NCI-H1105 treated with DMSO at 0.1 percent for 48 hours (cell line): ENCODE results near the gene TANGO2.

Experiments used
- DNase-seq: peaks from one replicate; lab custom pipeline; 2025; lab: John Stamatoyannopoulos, UW

The TANGO2 gene, protein sequence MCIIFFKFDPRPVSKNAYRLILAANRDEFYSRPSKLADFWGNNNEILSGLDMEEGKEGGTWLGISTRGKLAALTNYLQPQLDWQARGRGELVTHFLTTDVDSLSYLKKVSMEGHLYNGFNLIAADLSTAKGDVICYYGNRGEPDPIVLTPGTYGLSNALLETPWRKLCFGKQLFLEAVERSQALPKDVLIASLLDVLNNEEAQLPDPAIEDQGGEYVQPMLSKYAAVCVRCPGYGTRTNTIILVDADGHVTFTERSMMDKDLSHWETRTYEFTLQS

DNA sequence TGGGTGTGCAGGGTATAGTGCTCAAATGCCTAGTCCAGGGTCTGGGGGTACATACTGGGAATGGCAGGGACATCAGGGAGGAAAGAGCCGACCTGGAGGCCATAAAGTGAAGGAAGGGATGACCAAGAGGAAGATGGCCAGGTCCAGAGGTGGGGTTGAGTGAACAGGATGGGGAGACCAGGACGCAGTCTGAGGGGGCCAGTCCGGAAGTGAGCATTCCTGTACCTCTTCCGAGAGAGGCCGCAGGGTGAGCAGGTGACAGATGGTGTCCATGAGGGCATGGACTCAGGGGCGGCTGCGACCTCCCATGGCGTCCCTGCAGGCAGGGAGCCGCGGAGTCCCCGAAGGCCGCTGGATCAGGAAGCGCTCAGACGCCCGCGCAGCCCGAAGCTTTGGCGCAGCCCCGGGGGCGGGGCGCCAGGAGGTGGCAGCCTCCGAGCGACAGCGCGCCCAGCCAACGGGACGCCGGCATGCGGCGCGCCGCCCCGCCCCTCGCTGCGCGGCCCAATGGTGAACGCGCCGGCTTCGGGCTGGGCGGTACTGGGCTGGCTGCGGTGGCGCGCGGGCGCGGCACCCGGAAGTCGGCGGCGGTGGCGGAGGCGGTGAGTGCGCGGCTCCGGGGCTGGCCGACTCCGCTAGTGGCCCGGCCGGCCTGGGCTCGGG is at the start of gene TANGO2:
TANGO2 (plus strand) TSS at position 578 of the 663 bp plus-strand sequence. CDS start 15,689 bp downstream, outside the sequence.
- peak; percentile 74 for DNase-seq

DNA sequence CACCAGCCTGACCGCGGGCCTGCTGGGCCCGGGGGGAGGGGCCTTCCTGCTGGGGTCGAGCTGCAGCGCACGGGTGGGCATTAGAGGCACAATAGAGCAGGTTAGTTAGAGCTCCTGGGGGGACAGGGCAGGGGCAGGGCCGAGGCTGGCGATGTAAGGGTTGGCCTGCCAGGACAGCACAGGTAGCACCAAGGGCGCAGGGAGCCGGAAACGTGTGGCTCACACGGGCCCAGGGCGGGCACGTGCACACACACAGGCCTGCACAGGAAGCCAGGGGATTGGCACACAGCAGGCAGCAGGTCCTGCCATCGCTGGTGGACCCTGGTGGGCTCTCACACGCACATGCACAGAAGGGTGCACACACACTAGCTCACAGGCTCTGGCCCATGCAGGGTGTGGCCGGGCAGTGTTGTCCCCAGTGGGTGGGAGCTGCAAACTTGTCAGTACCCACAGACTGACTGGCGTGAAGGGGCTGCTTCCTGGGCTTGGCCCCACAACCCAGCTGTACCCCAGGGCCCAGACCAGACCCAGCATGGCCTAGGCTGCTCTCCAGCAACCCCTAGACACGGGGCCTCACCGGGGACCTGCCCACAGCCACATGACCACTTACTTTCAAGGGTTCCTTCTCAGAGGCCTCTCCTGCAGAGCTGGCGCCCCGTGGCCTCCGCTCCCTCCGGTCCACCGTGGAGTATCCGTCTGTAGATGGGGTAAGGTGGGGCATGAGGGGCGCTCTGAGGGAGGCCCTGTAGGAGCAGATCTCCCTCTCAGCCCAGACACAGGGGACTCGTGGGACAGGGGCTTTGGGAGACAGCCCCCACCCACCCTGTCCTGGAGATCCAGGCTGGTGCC is 49.4 kb upstream of the TANGO2 start:
- no peak for DNase-seq

DNA sequence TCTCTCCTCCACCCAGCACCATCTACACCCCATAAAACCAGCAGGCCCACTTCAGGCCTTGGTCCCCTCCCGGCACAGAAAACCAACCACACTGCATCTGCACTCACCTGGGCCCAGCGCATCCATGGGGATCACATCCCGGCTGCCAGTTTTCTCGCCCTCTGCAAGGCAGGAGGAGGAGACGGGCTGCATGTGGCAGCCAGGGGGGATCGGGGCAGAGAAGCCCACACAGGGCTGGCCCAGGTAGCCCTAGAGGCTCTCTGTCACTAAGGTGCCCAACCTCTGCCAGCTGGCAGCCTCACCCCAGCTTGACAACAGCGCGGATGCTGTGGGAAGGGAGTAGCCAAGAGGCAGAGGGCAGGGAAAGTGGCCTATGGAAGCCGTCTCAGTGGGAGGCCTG is 48.7 kb upstream of the TANGO2 start:
- DNase-seq, result no peak

DNA sequence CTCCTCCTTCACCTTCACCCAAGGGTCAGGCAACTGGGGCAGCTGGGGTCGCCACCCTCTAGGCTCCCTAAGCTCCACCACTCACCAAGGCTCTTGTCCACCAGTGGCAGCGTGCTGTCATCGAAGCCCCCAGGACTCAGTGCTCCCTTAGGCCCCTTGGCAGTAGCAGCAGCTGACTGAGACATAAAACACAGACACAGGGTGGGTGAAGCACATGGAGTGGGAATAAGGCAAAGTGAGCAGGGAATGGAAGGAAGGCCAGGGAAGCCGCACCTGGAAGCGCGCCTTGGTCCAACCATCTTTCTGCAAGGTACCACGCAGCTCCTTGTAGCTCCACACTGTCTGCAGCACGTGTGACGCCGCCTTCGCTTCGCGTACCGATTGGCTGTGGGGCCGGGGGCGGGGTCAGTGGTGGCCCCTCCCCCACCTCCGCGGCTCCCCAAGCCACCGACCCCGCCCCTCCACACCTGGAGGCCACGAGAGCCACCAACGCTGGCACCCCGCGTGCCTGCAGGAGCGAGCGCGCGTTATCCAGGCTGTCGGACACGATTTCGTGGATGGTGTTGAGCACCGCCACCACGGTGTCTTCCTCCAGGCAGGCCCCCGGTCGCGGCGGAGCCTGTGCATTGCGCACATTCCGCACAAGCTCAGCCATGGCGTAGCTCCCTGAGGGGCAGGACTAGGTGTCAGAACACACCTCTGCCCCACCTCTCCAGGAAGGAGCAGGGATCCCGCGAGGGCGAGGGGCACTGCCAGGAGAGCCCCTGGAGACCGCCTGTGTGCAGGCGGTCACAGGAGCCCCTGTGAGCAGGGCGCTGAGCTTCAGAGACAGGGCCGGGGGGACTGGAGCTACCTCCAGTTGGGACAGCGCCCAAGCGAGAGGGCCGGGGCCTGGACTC is 48.0 kb upstream of the TANGO2 start:
- no peak for DNase-seq

DNA sequence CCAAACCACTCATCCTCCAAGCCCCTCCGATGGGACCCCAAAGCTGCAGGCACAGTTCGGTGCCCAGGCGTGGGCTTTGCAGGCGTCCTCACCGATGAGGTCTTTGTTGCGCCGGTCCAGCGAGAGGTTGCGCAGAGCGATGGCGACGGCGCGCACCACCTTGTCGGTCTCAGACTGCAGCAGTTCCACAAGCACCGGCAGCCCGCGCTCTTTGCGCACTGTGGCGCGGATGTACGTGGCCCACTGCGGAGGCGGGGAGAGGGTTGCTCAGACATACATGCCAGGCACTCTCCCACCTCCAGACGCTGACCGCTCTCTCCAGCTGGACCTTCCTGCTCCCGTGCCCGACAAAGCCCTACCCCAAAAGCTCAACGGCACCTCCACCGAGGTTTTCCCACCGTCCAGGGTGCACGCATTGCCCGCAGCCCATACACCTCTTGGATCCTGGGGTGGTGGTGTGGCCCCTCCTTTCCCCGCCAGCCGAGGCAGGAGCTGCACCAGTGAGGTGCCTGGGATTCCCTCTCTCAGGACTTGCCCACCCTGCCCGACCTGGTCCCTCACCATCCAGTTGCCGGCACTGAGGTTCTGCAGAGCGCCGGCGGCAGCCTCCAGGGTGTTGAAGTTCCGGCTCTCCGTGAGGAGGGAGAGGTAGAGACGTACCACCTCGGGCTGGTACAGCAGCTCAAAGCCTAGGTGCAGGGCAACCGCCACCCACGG is 47.2 kb upstream of the TANGO2 start:
- no peak for DNase-seq

DNA sequence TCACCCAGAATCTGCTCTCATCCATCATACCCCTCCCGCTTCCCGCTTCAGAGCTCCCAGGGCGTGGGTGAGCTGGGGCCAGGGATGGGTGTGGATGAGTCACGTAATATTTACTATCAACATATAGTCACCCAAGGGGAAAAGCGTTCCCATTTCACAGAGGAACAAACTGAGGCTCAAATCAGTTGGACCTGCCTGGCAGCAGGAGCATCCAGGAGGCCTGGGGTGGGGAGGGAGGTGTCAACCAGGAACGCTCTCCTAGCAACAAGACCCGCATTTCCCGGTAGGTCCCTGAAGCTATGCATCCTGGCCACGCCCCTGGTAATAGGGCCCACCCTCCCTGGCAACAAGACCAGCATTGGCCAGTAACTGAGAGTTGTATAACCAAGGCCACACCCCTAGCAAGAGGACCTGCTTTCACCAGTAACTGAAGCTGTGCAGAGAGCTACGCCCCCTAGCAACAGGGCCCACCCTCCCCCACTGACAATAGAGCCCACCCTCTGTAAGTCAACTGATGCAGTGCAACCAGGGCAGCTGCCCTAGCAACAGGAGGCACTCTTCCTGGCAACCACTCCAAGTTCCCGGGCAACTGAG is 46.5 kb upstream of the TANGO2 start:
- peak; percentile 4 for DNase-seq

DNA sequence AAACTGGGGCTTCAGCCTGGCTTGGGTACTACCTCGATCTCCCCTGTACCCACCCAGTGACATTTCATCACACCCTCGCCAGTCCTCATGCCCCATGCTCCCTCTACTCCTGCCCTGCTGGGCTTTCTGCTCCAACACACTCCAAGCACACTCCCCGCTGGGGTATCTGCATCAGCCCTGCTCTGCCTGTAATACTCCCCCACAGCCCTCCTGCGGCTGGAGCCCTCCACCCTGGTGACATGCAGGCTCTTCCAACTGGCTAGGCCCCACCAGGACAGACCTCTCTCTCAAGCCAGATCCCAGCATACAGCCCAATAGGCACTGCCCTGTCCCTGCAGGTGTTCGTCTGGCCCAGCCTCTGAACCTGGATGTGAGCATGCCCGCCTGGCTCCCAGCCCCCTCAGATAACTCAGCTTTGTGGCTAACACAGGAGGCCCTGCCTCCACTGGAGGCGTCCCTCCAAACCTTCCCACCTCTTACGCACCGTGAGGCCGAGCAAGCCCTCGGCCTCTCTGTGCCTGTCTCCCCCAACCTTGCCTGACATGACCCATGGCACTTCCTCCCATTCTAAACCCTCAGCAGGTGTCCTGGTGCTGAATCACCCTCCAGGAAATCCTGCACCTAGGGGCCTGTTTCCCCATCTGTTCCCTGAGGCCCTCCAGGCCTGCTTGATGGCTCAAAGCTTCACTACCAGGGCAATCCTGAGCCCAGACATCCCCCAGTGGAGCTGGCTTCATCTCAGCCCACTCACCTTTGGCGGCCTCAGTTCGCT is 45.8 kb upstream of the TANGO2 start:
- DNase-seq, result no peak

DNA sequence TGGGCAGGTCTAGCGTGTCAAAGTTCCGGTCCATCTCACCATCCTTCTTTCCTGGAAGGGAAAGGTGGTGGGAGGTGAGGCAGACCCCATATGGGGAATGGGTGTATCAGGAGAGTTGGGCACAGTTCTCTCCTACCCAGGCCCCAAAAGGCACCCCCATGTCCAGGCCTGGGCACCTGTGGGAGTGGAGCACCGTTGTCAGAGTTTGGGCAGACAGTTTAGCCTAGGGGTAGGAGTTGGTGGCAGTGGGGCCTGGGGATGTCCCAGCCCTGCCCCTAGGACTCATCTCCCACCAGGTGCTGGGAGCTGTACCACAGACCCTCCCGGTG is 45.2 kb upstream of the TANGO2 start:
- no peak for DNase-seq

DNA sequence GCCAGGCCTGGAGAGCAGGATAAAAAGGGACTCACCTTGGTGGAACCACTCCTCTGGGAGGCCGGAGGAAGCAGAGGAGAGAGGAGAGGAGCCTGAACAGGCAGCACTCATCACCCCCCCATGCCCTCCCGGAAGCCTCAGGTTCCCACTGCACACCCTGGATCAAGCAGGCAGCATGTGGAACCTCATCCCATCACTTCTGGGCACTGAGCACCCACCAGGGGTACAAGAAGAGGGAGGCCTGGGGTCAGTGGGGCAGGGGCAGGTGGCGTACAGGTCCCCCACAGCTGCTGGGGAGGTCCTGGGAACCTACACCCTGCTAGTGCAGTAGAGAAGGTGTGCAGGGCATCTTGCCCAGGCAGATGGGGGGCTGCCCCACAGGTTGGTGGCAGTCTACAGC is 44.2 kb upstream of the TANGO2 start:
- no peak for DNase-seq

DNA sequence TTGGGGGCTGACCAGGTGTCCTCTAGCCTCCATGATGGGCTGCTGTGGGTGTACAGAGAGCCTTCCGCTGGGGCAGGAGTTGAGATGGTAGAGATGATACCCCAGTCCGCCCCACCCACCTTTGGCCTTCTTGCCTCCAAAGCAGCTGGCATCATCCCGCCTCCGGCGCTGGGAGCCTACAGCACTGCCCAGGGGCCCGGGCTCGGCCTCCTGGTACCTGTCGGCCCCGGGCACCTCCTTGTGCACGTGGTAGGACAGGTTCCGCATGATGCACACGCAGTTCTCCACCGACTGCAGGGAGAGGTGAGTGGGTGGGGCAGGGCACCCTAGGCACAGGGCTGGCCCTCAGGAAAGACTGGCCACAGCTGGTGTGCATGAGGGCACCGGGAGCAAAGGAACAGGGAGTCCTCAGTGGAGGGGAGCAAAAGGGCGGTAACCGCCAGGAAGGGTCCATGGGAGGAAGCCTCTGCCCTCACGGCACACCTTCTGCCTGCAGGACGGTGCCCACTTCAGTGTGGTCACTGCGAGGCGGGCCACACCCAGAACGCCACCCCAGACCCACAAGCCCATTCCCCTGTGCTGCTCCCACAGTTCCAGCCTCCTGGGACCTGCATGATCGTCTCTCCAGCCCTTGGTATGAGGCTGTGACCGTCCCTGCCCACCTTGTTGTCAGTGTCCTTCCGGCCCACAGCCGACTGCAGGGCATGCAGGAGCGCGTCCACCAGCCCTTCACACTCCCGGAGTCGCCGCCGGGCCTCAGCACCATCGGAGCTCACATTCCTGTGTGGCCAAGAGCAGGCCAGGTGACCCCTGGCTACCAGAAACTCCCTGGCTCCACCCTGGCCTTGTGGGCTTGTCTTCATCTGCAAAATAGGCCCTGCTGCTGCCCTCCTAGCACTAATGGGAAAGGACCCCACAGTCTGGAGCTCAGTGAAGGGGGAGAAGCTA is 43.3 kb upstream of the TANGO2 start:
- no peak for DNase-seq

DNA sequence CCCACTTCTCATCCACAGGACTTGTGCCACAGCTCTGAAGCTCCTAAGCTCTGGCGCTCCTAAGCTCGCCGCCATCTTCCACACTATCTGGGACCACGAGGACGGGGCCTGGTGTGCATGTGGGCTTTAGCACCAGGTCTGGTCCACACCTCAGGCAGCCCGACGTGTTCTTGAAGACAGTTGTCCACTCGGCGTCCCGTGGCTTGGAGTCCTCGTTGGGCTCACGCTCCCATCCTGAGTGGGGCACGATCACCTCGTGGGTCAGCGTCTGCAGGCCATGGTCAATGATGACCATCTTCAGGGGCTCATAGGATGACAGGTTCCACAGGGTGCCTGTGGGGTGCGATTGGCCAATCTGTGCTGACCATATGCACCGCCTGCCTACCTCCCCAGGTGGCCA is 42.2 kb upstream of the TANGO2 start:
- no peak for DNase-seq

DNA sequence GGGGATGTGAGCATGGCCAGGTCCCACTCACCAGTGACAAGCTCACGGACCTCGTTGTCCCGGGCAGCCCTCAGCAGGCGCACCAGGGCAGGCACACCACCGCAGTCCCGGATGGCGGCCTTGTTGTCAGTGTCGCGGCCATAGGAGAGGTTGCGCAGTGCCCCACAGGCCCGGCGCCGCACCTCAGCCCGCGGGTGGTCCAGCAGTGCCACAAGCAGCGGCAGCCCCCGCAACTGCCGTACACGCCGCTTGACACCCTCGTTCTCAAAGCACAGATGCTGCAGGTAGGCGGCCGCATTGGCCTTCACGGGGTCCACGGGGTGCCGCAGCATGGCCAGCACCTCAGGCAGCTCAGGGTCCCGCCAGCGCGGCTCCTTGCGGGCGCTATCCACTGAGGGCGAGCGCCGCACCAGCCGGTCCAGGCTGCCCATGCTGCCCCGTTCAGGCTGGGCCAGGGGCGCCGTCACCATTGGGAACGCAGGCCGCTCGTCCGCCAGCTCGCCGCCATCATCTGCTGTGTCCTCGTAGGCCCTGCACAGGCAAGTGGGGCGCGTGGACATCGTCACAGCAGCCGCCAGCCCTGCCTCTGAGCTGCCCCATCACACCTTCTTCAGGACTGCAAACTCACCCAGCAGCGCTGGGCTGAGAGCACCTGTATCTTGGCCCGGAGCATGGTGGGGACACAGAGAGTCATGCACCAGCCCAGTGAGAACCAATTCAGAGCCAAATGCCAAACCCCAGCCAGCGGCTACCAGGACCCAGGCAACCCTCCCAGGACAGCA is 41.0 kb upstream of the TANGO2 start:
- no peak for DNase-seq

DNA sequence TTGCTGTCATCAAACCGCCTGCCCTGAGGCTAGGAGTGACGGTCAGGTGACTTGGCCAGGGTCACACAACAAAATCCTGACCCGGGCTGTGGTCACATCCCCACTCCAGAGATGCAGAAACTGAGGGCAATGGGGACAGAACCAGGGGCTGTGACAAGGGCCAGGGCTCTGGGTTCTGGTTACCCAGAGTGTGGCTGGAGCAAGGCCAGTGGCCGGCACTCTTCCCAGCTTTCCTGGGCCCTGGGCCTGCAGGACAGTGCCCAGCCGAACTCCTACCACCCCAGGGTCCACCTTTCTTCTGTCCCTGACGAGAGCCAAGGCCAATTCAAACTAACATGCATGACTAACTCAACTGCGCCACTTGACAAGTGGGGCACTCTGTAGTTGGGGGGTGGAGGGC is 40.1 kb upstream of the TANGO2 start:
- DNase-seq, result no peak

DNA sequence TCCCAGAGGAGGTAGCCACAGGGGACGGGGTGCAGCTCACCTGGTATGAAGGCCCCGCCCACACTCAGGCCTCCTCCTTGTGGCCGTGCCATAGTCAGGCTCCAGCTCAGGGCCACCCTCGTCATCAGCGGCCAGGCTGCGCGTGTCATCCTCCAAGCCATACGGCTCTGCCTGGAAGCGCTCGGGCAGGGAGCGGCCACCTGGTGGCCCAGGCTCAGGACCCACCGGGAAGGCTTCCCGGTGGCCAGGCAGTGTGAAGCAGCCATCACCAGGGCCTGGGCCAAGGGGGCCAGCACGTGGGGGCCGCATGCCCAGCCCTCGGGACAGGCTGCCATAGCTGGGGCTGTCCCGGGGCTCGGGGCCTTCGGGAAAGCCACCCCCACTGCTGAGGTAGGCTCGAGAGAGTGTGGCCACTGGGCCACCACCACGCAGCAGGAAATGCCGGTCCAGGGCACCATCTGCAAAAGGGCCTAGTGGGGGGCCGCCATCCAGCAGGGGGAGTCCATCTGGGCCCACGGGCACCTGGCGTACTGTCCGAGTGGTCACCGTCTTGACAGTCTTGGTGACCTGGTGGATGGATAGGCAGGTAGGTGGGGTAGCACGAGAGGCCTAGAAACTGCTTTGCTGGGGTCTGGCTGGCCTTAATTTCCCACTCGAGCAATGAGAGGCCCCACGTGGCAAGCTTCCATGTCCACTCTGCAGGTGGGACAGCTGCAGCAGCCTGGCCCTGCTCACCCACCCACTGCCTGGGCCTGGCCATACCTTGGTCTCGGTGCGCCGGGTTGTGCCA is 39.5 kb upstream of the TANGO2 start:
- DNase-seq, result no peak

DNA sequence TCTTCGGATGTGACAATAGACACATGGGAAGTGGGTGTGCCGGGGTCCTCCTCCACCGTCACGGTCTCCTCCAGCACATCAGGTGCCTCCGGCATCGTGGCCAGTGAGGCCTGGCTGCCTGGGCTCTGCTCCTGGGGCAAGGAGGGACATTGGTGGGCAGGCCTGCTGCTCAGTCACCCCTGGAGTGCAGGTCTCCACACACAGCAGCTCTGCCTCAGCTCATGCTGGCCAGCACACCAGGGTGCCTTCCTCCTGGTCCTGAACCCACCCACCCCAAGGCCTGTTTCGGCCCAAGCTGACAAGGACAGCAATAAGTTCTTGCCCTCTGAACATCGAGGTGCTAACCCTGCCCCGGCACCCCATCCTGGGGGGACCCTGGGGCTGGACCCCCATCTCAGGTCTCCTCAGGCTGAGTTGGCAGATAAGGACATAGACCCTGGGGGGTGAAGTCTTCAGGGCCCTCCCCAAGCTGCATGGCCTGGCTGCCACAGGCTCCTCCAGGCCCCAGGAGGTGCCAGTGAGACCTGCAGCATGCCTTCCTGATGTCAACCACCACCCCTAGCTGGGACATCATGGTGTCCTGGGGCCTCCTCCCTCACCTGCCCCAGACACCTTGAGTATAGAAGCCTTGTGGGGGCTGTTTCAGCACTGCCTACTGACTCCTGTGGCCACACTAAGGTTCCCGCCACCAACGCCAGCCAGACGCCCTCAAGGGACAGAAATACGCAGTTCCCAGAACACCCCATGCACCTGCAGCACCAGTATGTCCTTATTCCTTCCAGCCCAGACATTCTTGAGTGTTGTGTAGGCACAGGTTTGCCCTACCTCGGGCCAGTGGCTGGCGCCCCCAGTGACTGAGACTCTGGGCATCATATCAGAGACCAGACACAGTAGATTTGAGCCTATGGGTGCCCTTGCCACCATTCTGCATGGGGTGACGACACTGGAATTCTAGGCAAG is 38.7 kb upstream of the TANGO2 start:
- DNase-seq, result no peak

DNA sequence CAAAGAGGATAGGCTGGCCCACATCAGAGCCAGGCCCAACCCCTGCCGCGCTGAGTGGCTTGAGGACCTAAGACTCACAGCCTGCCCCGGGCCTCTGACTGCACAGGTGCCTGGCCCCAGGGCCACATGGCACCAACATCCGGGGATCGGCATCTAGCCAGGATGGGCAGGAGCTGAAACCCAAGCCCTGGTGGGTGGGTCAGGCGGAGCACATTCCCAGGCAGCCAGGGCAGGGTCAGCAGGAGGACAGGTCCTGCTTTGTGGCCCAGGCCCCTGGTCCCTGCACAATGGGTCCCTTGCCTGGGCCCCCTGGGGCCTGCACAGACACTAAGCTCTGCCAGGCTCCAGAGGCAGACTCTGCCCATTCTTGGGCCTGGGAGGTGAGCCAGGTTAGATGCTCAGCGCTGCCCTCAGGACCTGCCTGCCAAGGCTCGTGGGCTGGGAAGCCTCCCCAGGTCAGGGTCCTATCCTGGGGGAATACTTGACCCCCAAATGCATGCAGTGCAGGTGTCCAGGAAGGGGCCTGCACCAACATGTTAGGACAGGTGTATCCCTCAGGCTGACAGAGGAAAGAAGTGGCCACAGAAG is 37.8 kb upstream of the TANGO2 start:
- DNase-seq, result no peak
